Hepatocyte (in vitro differentiated cells): ENCODE results near the gene KXD1. TPM values are rescaled to one million over a fixed set of nuclear protein-coding genes. Genes with fewer than 3 reads are reported as not detected.

Experiments used
- DNase-seq: peaks from one replicate; pipeline ENCODE4 v3.0.0-alpha.2; 2016; ENCODE audit warnings: low spot score
- H2AFZ ChIP-seq: fragments of 200-600 bp; sonication (generic); 2 replicates; pipeline ENCODE4 v1.6.0; 2016; ENCODE audit warnings: antibody characterized with exemption, mild to moderate bottlenecking
- H3K27ac ChIP-seq: fragments of 200-600 bp; sonication (generic); 2 replicates; pipeline ENCODE4 v1.5.1; 2016; ENCODE audit warnings: mild to moderate bottlenecking
- H3K27me3 ChIP-seq: fragments of 200-600 bp; sonication (generic); 2 replicates; pipeline ENCODE4 v1.6.1; 2016
- H3K36me3 ChIP-seq: fragments of 200-600 bp; sonication (generic); replicated peaks from 2 replicates; pipeline ENCODE4 v1.5.1; 2016; ENCODE audit warnings: low read depth; ENCODE audit not compliant: insufficient read depth
- H3K4me1 ChIP-seq: fragments of 200-600 bp; sonication (generic); 2 replicates; pipeline ENCODE4 v1.5.1; 2016; ENCODE audit warnings: mild to moderate bottlenecking, moderate library complexity; ENCODE audit not compliant: insufficient read depth
- H3K4me2 ChIP-seq: fragments of 200-600 bp; sonication (generic); 2 replicates; pipeline ENCODE4 v1.6.0; 2016
- H3K4me3 ChIP-seq: fragments of 200-600 bp; sonication (generic); 2 replicates; pipeline ENCODE4 v1.5.1; 2016; ENCODE audit warnings: mild to moderate bottlenecking
- H3K79me2 ChIP-seq: fragments of 200-600 bp; sonication (generic); 2 replicates; pipeline ENCODE4 v1.6.0; 2017; ENCODE audit warnings: mild to moderate bottlenecking
- H3K9me2 ChIP-seq: fragments of 200-600 bp; sonication (generic); replicated peaks from 2 replicates; pipeline ENCODE4 v1.6.0; 2017; ENCODE audit warnings: mild to moderate bottlenecking; ENCODE audit not compliant: insufficient read depth
- H3K9me3 ChIP-seq: fragments of 200-600 bp; sonication (generic); 2 replicates; pipeline ENCODE4 v1.5.1; 2016; ENCODE audit warnings: low read depth, mild to moderate bottlenecking
- H4K20me1 ChIP-seq: fragments of 200-600 bp; sonication (generic); 2 replicates; pipeline ENCODE4 v1.6.0; 2016; ENCODE audit warnings: mild to moderate bottlenecking; ENCODE audit not compliant: insufficient read depth, poor library complexity, severe bottlenecking
- CTCF ChIP-seq: fragments of 200-600 bp; sonication (generic); IDR thresholded peaks from 2 replicates; pipeline ENCODE4 v1.5.1; 2016; ENCODE audit warnings: antibody characterized with exemption, mild to moderate bottlenecking; ENCODE audit not compliant: poor library complexity
- EZH2 ChIP-seq: fragments of 200-600 bp; sonication (generic); IDR thresholded peaks from 2 replicates; pipeline ENCODE4 v1.6.1; 2016; ENCODE audit warnings: antibody characterized with exemption, mild to moderate bottlenecking, borderline replicate concordance
- EZH2phosphoT487 ChIP-seq: fragments of 200-600 bp; sonication (generic); IDR thresholded peaks from one replicate; pipeline ENCODE4 v1.6.1; 2018; ENCODE audit warnings: antibody characterized with exemption, mild to moderate bottlenecking, low read depth, moderate library complexity; ENCODE audit not compliant: unreplicated experiment, severe bottlenecking
- WGBS: methylation state at CpG from one replicate; pipeline ENCODE4 v1.1.6; 2016; ENCODE audit warnings: low lambda C conversion rate; ENCODE audit errors: missing lambda C conversion rate; 5-methylcytosine and 5-hydroxymethylcytosine counted together
- polyA plus RNA-seq: library from polyadenylated mRNA; unstranded; fragments of >200 nt; fragmentation: Nextera tagmentation; extraction: Ambion mirVana; gene quantifications from 2 replicates; pipeline ENCODE4 v1.2.1, GENCODE V29; 2016
- total RNA-seq: library from RNA; depleted of rRNA; stranded (reverse); fragments of >200 nt; gene quantifications from 2 replicates; pipeline ENCODE4 v1.2.3, GENCODE V29; 2014

The KXD1 gene
- total and polyA plus RNA-seq, 2 experiments from 2014 or later, result 76.3 to 89.2 TPM

- H2AFZ ChIP-seq, result no peak overlapping the region
- H3K4me3 ChIP-seq, result no peak overlapping the region
- WGBS, result 11% methylated on average over 9 of the region's 45 CpGs
- no peaks in the 10 kb centered on the region for H3K36me3 ChIP-seq
- no peaks in the 10 kb centered on the region for H3K9me2 ChIP-seq
- peak overlapping the region; percentile 92 for H3K4me2 ChIP-seq
- H3K27me3 ChIP-seq, result peaks cover 90% of the 10 kb centered on the region
- TF ChIP-seq EZH2 (no peak), EZH2phosphoT487 (peak; percentile 96), CTCF (no peak)
- peaks cover 37% of the 10 kb centered on the region for H3K4me1 ChIP-seq
- no peaks in the 10 kb centered on the region for H3K79me2 ChIP-seq
- no peaks in the 10 kb centered on the region for H3K9me3 ChIP-seq
- no peak overlapping the region for H3K27ac ChIP-seq
- no peak for DNase-seq
- H4K20me1 ChIP-seq, result no peaks in the 10 kb centered on the region
Observed at GRCh38 chr19:18610556-18611326, 53.1 kb downstream of the KXD1 start.

- H3K36me3 ChIP-seq, result no peaks in the 10 kb centered on the region
- H3K4me2 ChIP-seq, result peak overlapping the region; percentile 92
- no peaks in the 10 kb centered on the region for H3K79me2 ChIP-seq
- H3K4me1 ChIP-seq, result peaks cover 33% of the 10 kb centered on the region
- no peak overlapping the region for H2AFZ ChIP-seq
- H3K9me2 ChIP-seq, result no peaks in the 10 kb centered on the region
- under 1% methylated on average over 36 of the region's 62 CpGs for WGBS
- peak; percentile 97 for TF ChIP-seq EZH2
- peak; percentile 6 for TF ChIP-seq EZH2phosphoT487
- TF ChIP-seq CTCF, result no peak
- H4K20me1 ChIP-seq, result no peaks in the 10 kb centered on the region
- no peaks in the 10 kb centered on the region for H3K9me3 ChIP-seq
- no peak overlapping the region for H3K4me3 ChIP-seq
- H3K27me3 ChIP-seq, result peaks cover 88% of the 10 kb centered on the region
- DNase-seq, result no peak
- H3K27ac ChIP-seq, result no peak overlapping the region
Observed at GRCh38 chr19:18611327-18612050, 53.8 kb downstream of the KXD1 start.

GRCh38 chr19:18612051-18612771 lies 54.5 kb downstream of the KXD1 start:
- no peaks in the 10 kb centered on the region for H3K9me2 ChIP-seq
- H3K4me1 ChIP-seq, result peaks cover 33% of the 10 kb centered on the region
- peak overlapping the region; percentile 45 for H3K4me3 ChIP-seq
- no peaks in the 10 kb centered on the region for H3K36me3 ChIP-seq
- peak; percentile 26 for TF ChIP-seq EZH2phosphoT487
- no peak for TF ChIP-seq EZH2
- no peak for TF ChIP-seq CTCF
- peak overlapping the region; percentile 60 for H2AFZ ChIP-seq
- no peaks in the 10 kb centered on the region for H3K9me3 ChIP-seq
- H4K20me1 ChIP-seq, result no peaks in the 10 kb centered on the region
- H3K4me2 ChIP-seq, result peak overlapping the region; percentile 92
- 4% methylated on average over 16 of the region's 30 CpGs for WGBS
- H3K27ac ChIP-seq, result no peak overlapping the region
- H3K27me3 ChIP-seq, result peaks cover 87% of the 10 kb centered on the region
- DNase-seq, result no peak
- H3K79me2 ChIP-seq, result no peaks in the 10 kb centered on the region
